MCF 10A (cell line): Measurements from ENCODE around the gene HOXB3. TPM values are rescaled to one million over a fixed set of nuclear protein-coding genes. Genes with fewer than 3 reads are reported as not detected.

ENCODE experiments used
- BruUV-seq: library from RNA; stranded (reverse); fragments of 400-500 nt; replicated peaks from 2 replicates; lab custom pipeline; 2021; lab: Mats Ljungman, UMichigan
- CTCF ChIA-PET: fragments of 300-600 bp; sonication (Branson Sonifier 250); formaldehyde crosslinking; extraction: SDS; loops from one replicate; lab custom pipeline; 2021; ENCODE audit warnings: antibody characterized with exemption, inconsistent platforms; lab: Yijun Ruan, JAX
- POLR2A ChIA-PET: fragments of 300-600, 350-650 bp; sonication (Branson Sonifier 250); formaldehyde crosslinking; extraction: SDS; loops from one replicate; lab custom pipeline; 2020; ENCODE audit warnings: antibody characterized with exemption, inconsistent platforms; lab: Yijun Ruan, JAX
- DNase-seq: peaks from one replicate; pipeline ENCODE4 v3.0.0-alpha.2; 2018; ENCODE audit not compliant: unreplicated experiment
- H3K27ac Mint-ChIP-seq: one replicate; pipeline ENCODE4 v1.8.0; 2022; ENCODE audit warnings: mild to moderate bottlenecking, low read depth, mixed read lengths; ENCODE audit not compliant: unreplicated experiment
- H3K27me3 Mint-ChIP-seq: one replicate; pipeline ENCODE4 v1.8.0; 2022; ENCODE audit warnings: mixed read lengths; ENCODE audit not compliant: insufficient read depth, unreplicated experiment
- H3K36me3 Mint-ChIP-seq: one replicate; pipeline ENCODE4 v1.8.0; 2022; ENCODE audit warnings: mild to moderate bottlenecking, moderate library complexity, mixed read lengths; ENCODE audit not compliant: insufficient read depth, unreplicated experiment
- H3K4me1 Mint-ChIP-seq: one replicate; pipeline ENCODE4 v1.8.0; 2022; ENCODE audit warnings: mixed read lengths; ENCODE audit not compliant: insufficient read depth, unreplicated experiment
- H3K4me3 Mint-ChIP-seq: one replicate; pipeline ENCODE4 v1.8.0; 2022; ENCODE audit warnings: mild to moderate bottlenecking, moderate library complexity, mixed read lengths; ENCODE audit not compliant: unreplicated experiment
- H3K9me3 Mint-ChIP-seq: one replicate; pipeline ENCODE4 v1.8.0; 2022; ENCODE audit warnings: mixed read lengths; ENCODE audit not compliant: unreplicated experiment
- intact Hi-C: fragments of 100-400 bp; cut with micrococcal nuclease; formaldehyde crosslinking; loops from 2 replicates; pipeline ENCODE4 v1.14.1; 2022
- total RNA-seq: library from RNA; stranded (reverse); gene quantifications from 2 replicates; pipeline ENCODE4 v1.2.3, GENCODE V29; 2022
- TF ChIP-seq, protein P1 (sequence below): fragments of 200-600 bp; IDR thresholded peaks from one replicate; pipeline ENCODE4 v1.8.0; 2022; ENCODE audit warnings: antibody characterized with exemption, mild to moderate bottlenecking; ENCODE audit not compliant: unreplicated experiment

HOXB3 gene
- total RNA-seq, 1 experiment from 2014 or later = 0.79 TPM

DNA sequence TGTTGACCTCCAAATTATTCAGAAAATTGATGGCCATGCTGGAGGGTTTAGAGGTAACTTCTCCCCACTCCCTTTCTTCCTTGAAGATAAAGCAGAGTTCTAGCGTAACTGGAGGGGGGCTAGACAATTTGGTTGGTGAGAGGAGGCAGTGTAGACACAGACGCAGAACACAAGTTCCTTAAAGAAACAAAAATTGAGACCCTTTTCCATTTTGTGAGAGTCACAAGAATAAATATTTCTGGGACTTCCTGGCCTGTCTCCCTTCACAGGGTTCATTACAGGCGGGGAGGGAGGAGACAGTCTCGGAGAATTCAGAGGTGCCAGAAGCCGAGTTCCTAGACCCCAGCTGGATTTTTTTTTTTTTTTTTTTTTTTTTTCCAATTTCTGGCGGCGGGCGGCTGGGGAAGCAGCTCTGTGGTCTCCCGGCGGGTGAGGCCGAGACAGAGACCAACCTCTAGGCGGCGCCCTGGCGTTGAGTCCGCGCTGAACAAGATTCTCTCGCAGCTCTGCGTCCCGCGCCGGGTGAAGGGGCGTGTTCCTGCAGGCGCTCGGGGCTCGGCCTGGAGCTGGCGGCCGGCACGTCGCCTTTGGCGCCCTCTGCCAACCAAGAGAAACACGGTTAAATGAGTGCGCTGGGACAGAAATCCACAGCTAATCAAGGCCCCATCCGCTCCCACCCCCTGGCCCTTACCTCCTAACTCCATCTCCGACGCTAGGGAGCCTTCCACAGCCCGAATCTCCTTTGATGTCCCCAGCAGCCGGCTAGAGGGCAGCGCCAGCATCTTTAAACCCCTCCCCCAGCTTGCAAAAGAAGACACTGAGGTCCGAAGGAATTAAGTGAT lies 46.4 kb upstream of the HOXB3 start:
- no peaks in the 10 kb centered on the region for H3K36me3 Mint-ChIP-seq
- peak; percentile 49 for DNase-seq
- ChIA-PET POLR2A (interaction anchor here (0.7 to 1.5 kb wide), 2 partner anchors 9 to 10 kb away, joined by 3 to 5 read pairs; partner anchors contain the start of gene HOXB9), CTCF (interaction anchor here (0.6 to 1.6 kb wide), 10 partner anchors 11 to 591 kb away, joined by 3 to 6 read pairs (median 3); partner anchors contain the start of gene HOXB9)
- no peak overlapping the region for H3K4me3 Mint-ChIP-seq
- H3K27ac Mint-ChIP-seq = no peak overlapping the region
- TF ChIP-seq, protein P1, sequence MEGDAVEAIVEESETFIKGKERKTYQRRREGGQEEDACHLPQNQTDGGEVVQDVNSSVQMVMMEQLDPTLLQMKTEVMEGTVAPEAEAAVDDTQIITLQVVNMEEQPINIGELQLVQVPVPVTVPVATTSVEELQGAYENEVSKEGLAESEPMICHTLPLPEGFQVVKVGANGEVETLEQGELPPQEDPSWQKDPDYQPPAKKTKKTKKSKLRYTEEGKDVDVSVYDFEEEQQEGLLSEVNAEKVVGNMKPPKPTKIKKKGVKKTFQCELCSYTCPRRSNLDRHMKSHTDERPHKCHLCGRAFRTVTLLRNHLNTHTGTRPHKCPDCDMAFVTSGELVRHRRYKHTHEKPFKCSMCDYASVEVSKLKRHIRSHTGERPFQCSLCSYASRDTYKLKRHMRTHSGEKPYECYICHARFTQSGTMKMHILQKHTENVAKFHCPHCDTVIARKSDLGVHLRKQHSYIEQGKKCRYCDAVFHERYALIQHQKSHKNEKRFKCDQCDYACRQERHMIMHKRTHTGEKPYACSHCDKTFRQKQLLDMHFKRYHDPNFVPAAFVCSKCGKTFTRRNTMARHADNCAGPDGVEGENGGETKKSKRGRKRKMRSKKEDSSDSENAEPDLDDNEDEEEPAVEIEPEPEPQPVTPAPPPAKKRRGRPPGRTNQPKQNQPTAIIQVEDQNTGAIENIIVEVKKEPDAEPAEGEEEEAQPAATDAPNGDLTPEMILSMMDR = peak; percentile 47
- H3K4me1 Mint-ChIP-seq = peaks cover 8% of the 10 kb centered on the region
- H3K27me3 Mint-ChIP-seq = peaks cover 90% of the 10 kb centered on the region
- intact Hi-C loops = no loop called here
- no TSS peak for BruUV-seq
- H3K9me3 Mint-ChIP-seq = no peaks in the 10 kb centered on the region

DNA sequence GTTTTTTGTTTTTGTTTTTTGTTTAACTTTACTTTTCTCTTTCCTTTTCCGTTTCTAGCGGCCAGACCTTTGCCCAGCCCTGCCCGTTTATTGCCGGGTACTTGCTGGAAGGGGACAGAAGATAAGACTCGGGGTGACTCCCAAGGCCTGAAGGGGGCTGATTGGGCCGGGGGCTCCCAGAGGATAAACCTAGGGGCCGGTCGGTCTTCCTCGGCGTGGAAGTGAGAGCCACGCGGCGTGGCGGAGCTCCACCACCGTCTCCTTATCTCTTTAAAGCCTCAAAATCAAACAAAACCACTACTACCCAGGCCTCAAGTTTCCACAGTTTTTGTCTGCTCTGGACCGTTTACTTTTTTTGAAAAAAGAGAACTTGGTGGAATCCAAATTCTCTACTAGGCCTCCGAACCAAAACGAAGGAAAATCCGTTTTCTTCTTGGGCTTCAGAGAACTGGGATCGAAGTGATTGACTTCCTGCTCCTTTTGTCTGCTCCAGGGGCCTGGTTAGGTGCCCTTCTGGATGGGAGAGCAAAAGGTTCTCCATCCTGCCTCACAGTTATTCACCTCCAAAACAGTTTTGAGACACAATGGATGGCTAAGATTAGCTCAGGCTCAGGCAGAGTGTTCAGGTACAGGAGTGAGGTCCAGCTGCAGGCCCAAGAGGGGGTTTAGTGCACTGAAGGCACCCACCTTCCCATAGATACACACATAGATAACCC lies 44.6 kb upstream of the HOXB3 start:
- DNase-seq = no peak
- no TSS peak for BruUV-seq
- Mint-ChIP-seq H3K4me3 (no peak overlapping the region), H3K4me1 (peaks cover 8% of the 10 kb centered on the region), H3K27ac (no peak overlapping the region), H3K9me3 (no peaks in the 10 kb centered on the region), H3K36me3 (no peaks in the 10 kb centered on the region), H3K27me3 (peaks cover 90% of the 10 kb centered on the region)
- POLR2A ChIA-PET = interaction anchor here (0.7 to 1.1 kb wide), 2 partner anchors 258 to 1043 kb away, joined by 3 to 4 read pairs; partner anchors contain the start of gene ATP5MC1
- CTCF ChIA-PET = interaction anchor here (0.6 to 0.7 kb wide), 3 partner anchors 27 to 451 kb away, joined by 3 read pairs; no protein-coding TSS in a partner anchor
- intact Hi-C loops = no loop called here
- TF ChIP-seq, protein P1 = no peak

DNA sequence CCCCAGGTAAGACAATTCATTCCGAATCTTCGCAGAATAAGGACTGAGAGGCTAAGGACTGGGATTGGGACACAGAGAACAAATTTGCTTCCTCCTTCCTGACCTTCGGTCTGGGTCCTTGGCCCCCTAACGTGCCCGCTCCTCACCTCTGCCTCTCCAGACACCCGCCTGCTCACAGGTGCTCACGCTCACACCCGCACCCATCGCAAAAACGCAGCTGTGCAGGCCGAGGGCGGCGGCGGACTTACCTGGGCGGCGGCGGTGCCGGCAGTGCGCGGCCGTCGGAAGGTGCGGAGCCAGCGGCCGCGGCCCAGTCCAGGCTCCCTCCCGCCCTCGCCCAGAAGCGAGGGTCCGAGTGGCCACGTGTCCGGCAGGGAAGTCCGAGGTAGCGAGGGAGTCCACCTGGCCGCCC lies 43.2 kb upstream of the HOXB3 start:
- Mint-ChIP-seq H3K4me3 (no peak overlapping the region), H3K36me3 (no peaks in the 10 kb centered on the region), H3K4me1 (peaks cover 6% of the 10 kb centered on the region), H3K27me3 (peaks cover 92% of the 10 kb centered on the region), H3K9me3 (no peaks in the 10 kb centered on the region), H3K27ac (no peak overlapping the region)
- no peak for DNase-seq
- BruUV-seq = no TSS peak
- ChIA-PET CTCF (interaction anchor here (0.8 kb wide), 1 partner anchor 370 kb away, joined by 3 read pairs; no protein-coding TSS in a partner anchor), POLR2A (no interaction called here)
- TF ChIP-seq, protein P1 = no peak
- intact Hi-C loops = no loop called here
